Superior temporal gyrus (tissue), 1 donor: ENCODE results near the gene PROSER2.

Experiments
- DNase-seq: peaks from one replicate; pipeline ENCODE4 v3.0.0-alpha.2; 2016; ENCODE audit errors: extremely low spot score

The PROSER2 gene

DNA sequence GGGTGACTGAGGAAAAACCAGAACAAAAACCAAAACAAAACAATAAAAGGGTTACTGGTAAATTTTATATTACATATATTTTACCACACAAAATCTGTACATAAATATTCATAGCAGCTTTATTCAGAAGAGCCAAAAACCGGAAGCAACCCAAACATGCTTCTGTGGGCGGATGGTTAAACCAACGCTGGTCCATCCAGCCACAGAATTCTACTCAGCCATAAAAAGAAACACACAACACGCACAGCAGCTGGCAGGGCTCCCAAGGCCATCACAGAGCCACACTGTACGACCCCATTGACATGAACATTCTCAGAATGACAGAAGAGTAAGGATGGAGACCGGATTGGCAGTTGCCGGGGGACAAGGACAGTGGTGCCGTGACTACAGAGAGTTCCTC, 83.6 kb downstream of the PROSER2 start:
- DNase-seq: no peak

DNA sequence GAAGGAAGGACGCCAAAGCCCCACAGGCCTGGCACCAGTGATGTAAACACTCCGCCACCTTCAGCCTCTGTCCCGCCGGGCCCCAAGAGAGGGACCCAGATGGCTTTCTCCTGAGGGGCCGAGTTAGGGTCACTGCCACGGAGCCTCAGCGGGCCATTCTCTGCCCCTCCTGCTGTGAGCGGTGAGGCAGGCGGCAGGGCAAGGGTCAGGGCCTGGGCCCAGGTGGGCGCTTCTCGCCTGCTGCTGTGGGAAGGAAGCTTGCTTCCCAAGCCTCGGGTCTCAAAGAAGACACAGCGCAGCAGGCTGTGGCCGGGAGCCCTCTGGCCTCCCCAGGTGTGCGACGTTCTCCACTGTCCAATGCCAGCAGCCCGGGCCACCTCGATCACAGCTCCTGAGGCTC, 84.8 kb downstream of the PROSER2 start:
- no peak for DNase-seq

DNA sequence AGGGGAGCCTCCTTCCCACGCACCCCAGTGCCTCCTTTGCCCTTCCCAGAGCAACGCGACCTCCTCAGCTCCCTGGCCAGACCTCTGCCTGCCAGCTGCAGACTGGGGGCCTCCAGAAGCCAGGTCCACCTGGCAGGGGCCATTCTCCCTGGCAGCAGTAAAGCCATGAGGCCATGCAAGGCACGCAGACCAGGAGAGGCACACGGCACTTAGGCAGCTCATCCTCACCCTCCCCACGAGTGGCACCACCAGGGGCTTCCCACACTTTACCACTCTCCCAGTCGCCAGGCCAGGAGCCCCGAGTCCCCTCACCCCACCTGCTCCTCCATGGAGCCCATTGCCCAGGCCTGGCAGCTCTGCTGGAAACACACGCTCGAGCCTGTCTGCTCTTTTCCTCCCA, 85.4 kb downstream of the PROSER2 start:
- no peak for DNase-seq

DNA sequence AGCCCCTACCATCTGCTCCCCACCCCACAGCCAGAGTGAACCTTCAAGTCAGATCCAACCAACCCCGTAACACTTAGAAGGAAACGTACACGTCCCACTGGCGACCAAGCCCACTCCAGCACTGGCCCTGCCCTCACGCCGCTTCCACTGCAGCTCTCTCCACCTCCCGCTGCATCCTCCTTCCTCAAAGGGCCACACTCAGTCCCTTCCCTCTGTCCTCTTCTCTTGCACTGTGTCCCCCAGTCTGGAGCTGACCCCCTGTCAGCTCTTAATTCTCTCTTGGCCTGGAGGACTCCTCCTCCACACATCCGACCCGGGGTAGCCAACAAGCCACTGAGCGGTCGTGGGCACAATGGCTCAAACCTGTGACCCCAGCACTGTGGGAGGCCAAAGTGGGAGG, 85.8 kb downstream of the PROSER2 start:
- no peak for DNase-seq

DNA sequence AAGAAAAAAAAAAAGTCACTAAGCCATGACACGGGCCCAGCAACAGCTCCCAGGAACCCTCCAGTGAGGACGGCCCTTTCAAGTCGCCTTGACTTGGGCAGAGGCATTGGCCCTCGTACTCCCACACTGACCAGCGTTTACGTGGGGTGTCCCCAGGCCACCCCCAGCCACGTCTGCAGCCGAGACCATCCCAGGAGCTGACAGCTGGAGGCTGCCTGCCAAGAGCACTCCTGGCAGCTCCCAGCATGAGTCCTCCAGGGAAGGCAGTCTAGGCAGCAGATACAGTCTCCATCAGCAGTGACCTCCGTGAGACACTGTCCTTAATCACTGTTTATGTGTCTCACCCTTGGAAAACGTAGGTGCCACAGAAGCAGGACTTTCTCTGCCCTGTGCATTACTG, 86.5 kb downstream of the PROSER2 start:
- DNase-seq: no peak

DNA sequence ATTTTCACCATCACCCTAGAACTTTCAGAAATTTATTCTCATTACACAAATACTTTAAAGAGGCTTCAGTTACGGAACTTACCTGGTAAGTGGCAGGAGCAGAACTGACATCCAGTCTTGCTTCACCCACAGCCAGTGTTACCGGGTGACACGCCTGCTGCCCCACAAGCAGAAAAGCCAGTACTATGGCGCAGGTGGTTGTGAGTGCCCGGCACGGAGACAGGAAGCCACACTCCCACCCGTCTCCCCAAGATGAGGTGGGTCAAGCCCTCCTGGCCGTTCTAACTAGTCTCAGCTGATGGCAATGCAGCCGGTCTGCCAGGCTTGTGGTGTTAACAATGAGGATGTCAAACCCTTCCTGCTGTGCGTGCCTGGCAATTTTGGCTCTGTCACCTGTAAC, 86.9 kb downstream of the PROSER2 start:
- no peak for DNase-seq

DNA sequence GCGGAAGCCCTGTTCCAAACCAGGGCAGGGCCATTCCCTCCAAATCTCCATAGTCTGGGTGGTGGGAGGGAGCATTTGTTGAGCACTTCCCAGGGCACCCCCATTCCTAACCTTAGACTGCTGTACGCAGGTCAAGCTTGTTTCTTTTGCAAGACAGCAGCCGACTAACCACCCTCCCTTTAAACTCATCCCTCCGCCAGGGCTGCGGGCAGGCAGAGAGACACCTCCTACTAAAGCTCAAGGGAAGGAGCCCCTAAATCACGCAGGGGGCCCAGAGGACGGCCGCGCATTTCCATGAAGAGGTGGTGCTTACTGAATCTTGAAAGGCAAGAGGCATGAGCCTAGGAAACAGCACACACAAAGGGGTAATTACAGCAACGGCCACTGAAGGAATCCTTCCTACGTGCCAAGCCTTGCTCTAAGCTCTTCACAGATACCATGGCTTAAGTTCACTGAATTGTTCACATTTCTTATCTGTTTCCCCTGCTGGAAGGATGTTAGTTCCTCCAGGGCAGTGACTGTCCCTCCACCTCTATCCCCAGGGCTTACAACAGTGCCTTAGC, 90.0 kb downstream of the PROSER2 start:
- no peak for DNase-seq

DNA sequence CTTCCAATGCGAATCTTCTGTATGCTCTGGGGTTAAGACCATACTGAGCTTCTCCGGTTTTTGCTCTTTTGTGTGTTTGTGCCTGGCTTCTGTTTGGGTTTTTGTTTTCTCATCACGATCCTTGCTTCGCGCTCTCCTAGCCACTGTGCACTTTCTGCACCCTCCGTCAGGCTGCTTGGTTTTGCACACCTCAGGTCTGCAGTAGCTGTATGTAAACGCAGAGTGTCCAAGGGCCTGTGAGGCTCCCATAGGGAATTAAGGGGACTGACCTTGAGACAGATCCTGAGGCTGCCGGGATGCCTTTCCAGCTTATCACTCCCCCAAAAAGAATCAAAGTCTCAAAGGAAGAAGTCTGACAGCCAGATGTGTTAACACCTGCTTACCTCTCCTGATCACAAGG, 95.2 kb downstream of the PROSER2 start:
- no peak for DNase-seq

DNA sequence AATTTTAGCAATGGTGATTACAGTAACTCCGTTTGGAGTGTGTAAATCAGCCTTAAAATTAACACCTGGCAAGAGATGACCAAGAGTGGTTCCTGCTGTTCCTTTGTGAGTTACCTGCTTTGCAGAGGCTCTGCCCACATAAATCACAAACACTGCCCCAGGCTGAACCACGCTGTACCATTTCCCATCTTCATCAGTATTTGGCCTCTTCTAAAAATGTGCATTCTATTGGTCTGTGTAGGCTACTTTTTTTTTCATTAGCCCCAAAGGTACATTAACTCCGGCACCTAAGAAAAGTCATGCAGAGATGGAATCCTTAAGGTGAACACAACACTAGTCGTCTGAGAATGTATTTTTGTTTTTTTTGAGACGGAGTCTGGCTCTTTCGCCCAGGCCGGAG, 96.1 kb downstream of the PROSER2 start:
- DNase-seq: no peak
